BJ (cell line): ENCODE data around the gene ALS2. TPM values are rescaled to one million over a fixed set of nuclear protein-coding genes. Genes with fewer than 3 reads are reported as not detected.

Source experiments
- CTCF ChIA-PET: fragments of 350-600 bp; formaldehyde crosslinking; extraction: SDS; loops from one replicate; lab custom pipeline; 2021; ENCODE audit warnings: antibody characterized with exemption, inconsistent platforms; lab: Yijun Ruan, JAX
- POLR2A ChIA-PET: fragments of 300-600 bp; sonication (Branson Sonifier 250); formaldehyde crosslinking; extraction: SDS; loops from one replicate; lab custom pipeline; 2021; ENCODE audit warnings: antibody characterized with exemption; lab: Charles Lee
- DNase-seq: peaks from one replicate; pipeline ENCODE4 v3.0.0-alpha.2; 2011; ENCODE audit warnings: low read depth
- H3K27me3 ChIP-seq: 2 replicates; pipeline ENCODE4 v1.6.0; 2011; ENCODE audit warnings: low read length; ENCODE audit not compliant: control insufficient read depth, insufficient read depth
- H3K36me3 ChIP-seq: 2 replicates; pipeline ENCODE4 v1.5.1; 2011; ENCODE audit warnings: low read length; ENCODE audit not compliant: control insufficient read depth, insufficient read depth
- H3K4me3 ChIP-seq: 2 replicates; pipeline ENCODE4 v1.5.1; 2011; ENCODE audit warnings: low read depth, mild to moderate bottlenecking, control low read depth, low read length
- CTCF ChIP-seq: IDR thresholded peaks from 2 replicates; pipeline ENCODE4 v1.5.1; 2011; ENCODE audit warnings: low read depth, mild to moderate bottlenecking, control low read depth, inconsistent platforms, low read length, moderate library complexity; ENCODE audit not compliant: insufficient read depth
- polyA plus RNA-seq: library from polyadenylated mRNA; depleted of rRNA; stranded (reverse); fragments of >200 nt; gene quantifications from 2 replicates; pipeline ENCODE4 v1.2.3, GENCODE V29; 2011

The ALS2 gene
- polyA plus RNA-seq, 1 experiment = 20.5 TPM

GRCh38 chr2:201669865-201670264 lies 110.9 kb downstream of the ALS2 start:
- DNase-seq = no peak
- CTCF ChIA-PET = no interaction called here
- Histone ChIP-seq H3K36me3 (no peaks in the 10 kb centered on the region), H3K4me3 (no peak overlapping the region), H3K27me3 (no peaks in the 10 kb centered on the region)
- POLR2A ChIA-PET = no interaction called here
- no peak for TF ChIP-seq CTCF

DNA sequence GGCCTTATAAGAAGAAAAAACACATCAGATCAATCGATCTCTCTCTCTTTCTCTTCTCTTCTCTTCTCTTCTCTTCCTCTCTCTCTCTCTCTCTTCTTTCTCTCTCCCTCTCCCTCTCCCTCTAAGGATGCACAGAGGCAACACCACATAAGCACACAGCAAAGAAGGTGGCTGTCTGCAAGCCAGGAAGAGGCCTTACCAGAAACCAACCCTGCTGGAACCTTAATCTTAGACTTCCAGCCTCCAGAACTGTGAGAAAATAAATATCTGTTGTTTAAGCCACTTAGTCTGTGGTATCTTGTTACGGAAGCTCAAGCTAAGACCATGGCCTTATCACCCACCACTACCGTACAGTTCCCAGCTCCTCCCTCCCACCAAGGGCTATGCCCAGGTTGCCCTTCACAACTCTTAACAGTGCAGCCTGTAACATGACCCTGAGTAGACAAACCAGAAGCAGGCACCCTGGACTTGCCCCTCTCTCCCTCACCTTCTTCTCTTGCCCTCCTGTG lies 112.3 kb downstream of the ALS2 start:
- ChIA-PET POLR2A (no interaction called here), CTCF (interaction anchor here (1.5 to 1.8 kb wide), 2 partner anchors 8 to 20 kb away, joined by 5 to 7 read pairs; no protein-coding TSS in a partner anchor)
- TF ChIP-seq CTCF = no peak
- Histone ChIP-seq H3K36me3 (no peaks in the 10 kb centered on the region), H3K4me3 (no peak overlapping the region), H3K27me3 (no peaks in the 10 kb centered on the region)
- DNase-seq = no peak

DNA sequence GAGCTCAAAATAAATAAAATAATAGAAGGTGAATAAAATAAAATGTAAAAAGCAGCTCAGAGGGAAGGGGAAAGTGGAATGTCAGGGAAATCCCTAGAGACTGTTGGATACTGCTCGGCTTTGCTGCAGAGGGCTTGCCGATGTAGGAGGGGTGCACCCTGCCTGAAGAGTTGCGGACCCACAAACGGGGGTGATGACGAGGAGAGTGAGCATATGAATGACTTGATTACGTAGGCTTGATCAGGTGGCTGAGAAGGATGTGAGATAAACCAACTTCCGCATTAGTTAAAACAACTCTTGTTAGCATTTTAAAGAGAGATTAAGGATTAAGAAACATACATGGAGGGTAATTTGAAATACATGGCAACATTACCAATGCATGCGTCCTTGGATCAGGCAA lies 116.4 kb downstream of the ALS2 start:
- ChIA-PET POLR2A (no interaction called here), CTCF (interaction anchor here (0.6 to 1.5 kb wide), 7 partner anchors 10 to 146 kb away, joined by 3 to 9 read pairs (median 3); no protein-coding TSS in a partner anchor)
- TF ChIP-seq CTCF = no peak
- H3K4me3 ChIP-seq = no peak overlapping the region
- no peaks in the 10 kb centered on the region for H3K27me3 ChIP-seq
- no peaks in the 10 kb centered on the region for H3K36me3 ChIP-seq
- no peak for DNase-seq

DNA sequence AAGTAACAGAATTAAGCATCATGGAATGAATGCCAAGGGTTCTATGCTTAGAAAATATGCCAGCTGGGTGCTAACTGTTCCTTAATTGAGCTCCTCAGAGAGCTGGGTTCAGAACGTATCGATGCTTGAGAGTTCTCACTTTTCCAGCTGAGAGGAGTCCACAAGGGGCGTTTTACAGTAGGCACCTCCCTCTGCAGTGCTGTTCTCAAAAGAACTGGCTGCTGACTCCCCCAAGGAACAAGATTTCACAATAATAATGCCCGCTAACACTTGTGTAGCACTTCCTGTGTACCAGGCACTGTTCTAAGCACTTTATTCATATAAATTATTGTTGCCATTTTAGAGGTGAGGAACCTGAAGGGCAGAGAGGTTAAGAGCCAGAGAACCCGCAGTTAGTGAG lies 119.4 kb downstream of the ALS2 start:
- H3K36me3 ChIP-seq = no peaks in the 10 kb centered on the region
- H3K27me3 ChIP-seq = no peaks in the 10 kb centered on the region
- TF ChIP-seq CTCF = no peak
- no peak overlapping the region for H3K4me3 ChIP-seq
- DNase-seq = no peak
- POLR2A ChIA-PET = no interaction called here
- CTCF ChIA-PET = interaction anchor here (0.6 to 1.1 kb wide), 2 partner anchors 19 to 525 kb away, joined by 4 read pairs; no protein-coding TSS in a partner anchor

DNA sequence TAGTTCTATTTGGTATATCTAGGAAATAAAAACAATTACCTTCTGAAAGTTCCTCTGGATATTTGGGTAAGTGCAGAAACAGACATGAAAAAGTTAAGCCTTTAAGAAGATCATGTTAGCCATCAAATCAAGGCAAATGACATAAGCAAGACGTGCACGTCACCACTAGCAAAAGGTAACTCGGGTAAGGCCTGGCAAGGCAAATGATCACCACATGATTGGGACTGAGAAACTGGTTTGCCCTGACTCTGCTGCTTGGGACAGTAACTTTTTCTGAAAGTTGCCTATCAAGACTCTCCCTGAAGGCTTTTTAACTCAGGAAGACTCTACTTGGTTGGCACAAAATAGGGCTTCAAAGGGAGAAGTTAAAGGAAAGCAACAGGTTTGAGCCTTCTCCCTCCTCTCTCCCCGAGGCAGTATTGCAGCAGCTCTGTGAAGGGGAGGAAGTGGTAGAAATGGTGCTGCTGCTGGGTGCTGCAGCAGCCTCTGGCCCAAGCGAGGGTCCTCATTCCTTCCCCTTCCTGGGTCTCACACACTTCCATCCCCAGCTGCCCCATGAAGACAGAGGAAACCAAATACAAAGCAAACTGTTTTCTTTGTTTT lies 120.3 kb downstream of the ALS2 start:
- Histone ChIP-seq H3K27me3 (no peaks in the 10 kb centered on the region), H3K36me3 (no peaks in the 10 kb centered on the region), H3K4me3 (no peak overlapping the region)
- CTCF ChIA-PET = interaction anchor here (0.6 kb wide), 1 partner anchor 428 kb away, joined by 3 read pairs; no protein-coding TSS in a partner anchor
- POLR2A ChIA-PET = no interaction called here
- no peak for TF ChIP-seq CTCF
- DNase-seq = no peak
